ENCODE results near the gene PGAM5. TPM values are rescaled to one million over a fixed set of nuclear protein-coding genes. Genes with fewer than 3 reads are reported as not detected.

Gene PGAM5
- total RNA-seq, 1 experiment from 2014 or later, result 112 TPM

- Histone ChIP-seq H3K27ac (ENCODE audit: insufficient read length, low read depth, low read length) (no peak overlapping the region), H4K8ac (replicated peaks; ENCODE audit: insufficient read length, low read depth, low read length) (no peak overlapping the region), H3K27me3 (ENCODE audit: insufficient read depth, low read length) (no peaks in the 10 kb centered on the region), H2AK5ac (ENCODE audit: insufficient read length, low read length) (no peak overlapping the region), H3K79me1 (ENCODE audit: insufficient read depth, low read depth, low read length, poor library complexity, severe bottlenecking) (no peaks in the 10 kb centered on the region), H3K4me1 (ENCODE audit: insufficient read depth, low read length) (no peaks in the 10 kb centered on the region), H2BK15ac (ENCODE audit: low read depth, low read length) (no peak overlapping the region), H2AFZ (ENCODE audit: low read length) (no peak overlapping the region), H4K20me1 (ENCODE audit: control insufficient read depth, insufficient read depth, insufficient read length) (no peaks in the 10 kb centered on the region), H3T11ph (ENCODE audit: low read length) (no peak overlapping the region), H4K91ac (ENCODE audit: insufficient read length, low read depth, low read length) (no peak overlapping the region), H3K56ac (ENCODE audit: insufficient read length, low read depth, low read length) (no peak overlapping the region), H2BK120ac (ENCODE audit: low read depth, low read length, poor library complexity, severe bottlenecking) (no peak overlapping the region), H3K18ac (ENCODE audit: insufficient read length, low read depth, low read length) (no peak overlapping the region), H3K4me2 (ENCODE audit: insufficient read depth, insufficient read length, low read length) (no peak overlapping the region), H3K14ac (ENCODE audit: insufficient read depth, low read length) (no peak overlapping the region), H2BK12ac (ENCODE audit: insufficient read length, low read depth, low read length) (no peak overlapping the region), H4K5ac (ENCODE audit: insufficient read length, low read depth, low read length) (no peak overlapping the region), H2BK5ac (ENCODE audit: insufficient read length, low read length) (no peak overlapping the region), H3K9me3 (ENCODE audit: control insufficient read depth, low read depth, low read length) (no peaks in the 10 kb centered on the region), H3K23me2 (ENCODE audit: insufficient read length, low read depth, low read length, poor library complexity, severe bottlenecking) (no peaks in the 10 kb centered on the region), H3K23ac (ENCODE audit: insufficient read length, low read depth, low read length) (no peak overlapping the region), H2BK20ac (ENCODE audit: low read depth, low read length, poor library complexity, severe bottlenecking) (no peak overlapping the region), H3K9ac (ENCODE audit: extremely low read depth, insufficient read length, low read length) (no peak overlapping the region), H3K79me2 (ENCODE audit: insufficient read depth, low read length) (peaks cover 3% of the 10 kb centered on the region; the same call in 1 of the 2 replicates), H3K4ac (ENCODE audit: low read depth, low read length) (no peak overlapping the region)
- Mint-ChIP-seq H3K27me3 (ENCODE audit: low read depth) (no peaks in the 10 kb centered on the region), H3K27ac (no peak overlapping the region; a peak in 2 of 7 replicates), H3K4me1 (no peaks in the 10 kb centered on the region), H3K36me3 (ENCODE audit: insufficient read depth in 1 of 3, low read depth in 3 of 3) (peaks cover 53 to 97% (median 84%) of the 10 kb centered on the region in 3 experiments), H3K9me3 (no peaks in the 10 kb centered on the region), H3K4me3 (no peak overlapping the region)
- WGBS (ENCODE audit: extremely low coverage, insufficient read length, low lambda C conversion rate), result no CpG with 5 or more reads among the region's 14 CpGs
- no peak for TF ChIP-seq CTCF (conservative IDR thresholded peaks at IDR 0.05)
- DNase-seq, result no peak
Observed at GRCh38 chr12:132675757-132676432, 34.7 kb upstream of the PGAM5 start.

Measured in H9 (cell line).